Measurements from ENCODE around the gene APBA3. TPM values are rescaled to one million over a fixed set of nuclear protein-coding genes. Genes with fewer than 3 reads are reported as not detected.
A peak's percentile ranks its signal among the peaks of the same experiment; 100 is the strongest.

Gene APBA3
- total and polyA plus RNA-seq, 8 donors, result 6.7 to 27.1 (median 10.5) TPM

DNA sequence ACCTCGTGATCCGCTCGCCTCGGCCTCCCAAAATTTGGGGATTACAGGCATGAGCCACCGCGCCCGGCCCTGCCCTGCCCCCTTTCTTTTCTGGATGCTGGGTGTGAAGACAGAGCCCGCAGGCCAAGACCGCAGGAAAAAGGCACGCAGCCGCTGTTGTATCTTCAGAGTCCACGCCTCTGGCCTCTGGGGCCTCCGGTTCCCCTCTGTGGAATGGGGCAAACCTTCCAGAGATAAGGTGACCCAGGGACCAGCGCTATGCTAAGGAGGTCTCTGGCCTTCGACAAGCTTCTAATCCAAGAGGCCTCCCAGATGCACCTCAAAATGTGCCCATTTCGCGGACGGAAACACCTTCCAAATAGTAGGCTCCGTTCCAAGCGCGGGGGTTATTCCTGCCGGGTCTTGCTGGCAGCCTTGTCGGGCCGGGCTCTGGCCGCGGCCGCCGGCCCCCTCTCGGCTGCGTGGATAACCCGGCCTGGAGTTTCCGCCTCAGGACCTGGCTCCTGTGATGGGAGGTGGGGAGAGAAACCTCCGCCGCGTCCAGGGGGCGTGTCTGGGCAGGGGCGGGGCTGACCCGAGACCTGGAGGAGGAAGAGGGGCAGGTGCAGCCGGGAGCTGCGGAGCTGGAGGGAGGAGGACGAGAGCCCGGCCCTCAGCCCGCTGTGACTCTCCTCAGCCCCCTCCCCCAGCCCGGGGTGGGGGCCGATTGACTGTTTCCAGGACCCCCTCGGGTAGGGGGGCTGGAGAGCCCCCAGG, 40.2 kb downstream of the APBA3 start:
- WGBS, 2 donors, result 17 to 21% methylated on average over 40 to 45 of the region's 46 CpGs
- DNase-seq (peak; percentile 96 to 99 (median 98)), FAIRE-seq (no peak), ATAC-seq (peak; percentile 84 to 94 (median 88))
- TF ChIP-seq, protein P1, sequence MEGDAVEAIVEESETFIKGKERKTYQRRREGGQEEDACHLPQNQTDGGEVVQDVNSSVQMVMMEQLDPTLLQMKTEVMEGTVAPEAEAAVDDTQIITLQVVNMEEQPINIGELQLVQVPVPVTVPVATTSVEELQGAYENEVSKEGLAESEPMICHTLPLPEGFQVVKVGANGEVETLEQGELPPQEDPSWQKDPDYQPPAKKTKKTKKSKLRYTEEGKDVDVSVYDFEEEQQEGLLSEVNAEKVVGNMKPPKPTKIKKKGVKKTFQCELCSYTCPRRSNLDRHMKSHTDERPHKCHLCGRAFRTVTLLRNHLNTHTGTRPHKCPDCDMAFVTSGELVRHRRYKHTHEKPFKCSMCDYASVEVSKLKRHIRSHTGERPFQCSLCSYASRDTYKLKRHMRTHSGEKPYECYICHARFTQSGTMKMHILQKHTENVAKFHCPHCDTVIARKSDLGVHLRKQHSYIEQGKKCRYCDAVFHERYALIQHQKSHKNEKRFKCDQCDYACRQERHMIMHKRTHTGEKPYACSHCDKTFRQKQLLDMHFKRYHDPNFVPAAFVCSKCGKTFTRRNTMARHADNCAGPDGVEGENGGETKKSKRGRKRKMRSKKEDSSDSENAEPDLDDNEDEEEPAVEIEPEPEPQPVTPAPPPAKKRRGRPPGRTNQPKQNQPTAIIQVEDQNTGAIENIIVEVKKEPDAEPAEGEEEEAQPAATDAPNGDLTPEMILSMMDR (IDR thresholded peaks at IDR 0.05), result no peak
- Histone ChIP-seq H3K27me3 (no peaks in the 10 kb centered on the region), H3K4me1 (peaks cover 0 to 10% (median 4%) of the 10 kb centered on the region in 3 donors), H3K4me3 (peak overlapping the region; percentile 19 to 62 (median 41)), H3K36me3 (no peaks in the 10 kb centered on the region), H3K9me3 (no peaks in the 10 kb centered on the region), H3K27ac (no peak overlapping the region)
- intact Hi-C loops (cut with DNase I), result no loop called here

DNA sequence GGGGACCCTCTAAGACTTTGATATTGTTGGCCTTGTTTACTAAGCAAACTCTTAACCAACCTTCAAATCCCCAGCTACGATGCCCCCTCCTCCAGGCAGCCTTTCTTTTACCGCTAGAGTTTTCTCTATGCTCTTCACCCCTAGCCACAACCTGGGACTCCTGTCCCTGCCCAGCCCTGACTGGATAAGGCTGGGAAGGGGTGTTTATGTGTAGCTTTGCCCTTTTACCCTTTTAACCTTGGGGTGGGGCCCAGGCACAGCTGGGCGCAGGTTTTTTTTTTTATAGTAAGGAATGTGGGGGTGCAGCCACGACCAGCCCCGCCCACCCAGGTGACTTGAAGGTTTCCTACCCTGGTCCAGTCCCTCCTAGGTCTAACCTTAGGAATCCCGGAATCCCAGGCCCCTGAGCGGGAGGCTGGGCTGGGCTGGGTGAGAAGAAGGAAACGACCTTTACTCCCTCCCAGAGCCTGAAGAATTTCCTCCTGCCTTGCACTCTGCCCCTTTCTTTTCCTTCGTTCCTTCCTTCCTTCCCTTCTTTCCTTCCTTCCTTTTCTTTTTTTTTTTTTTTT, 41.1 kb downstream of the APBA3 start:
- no peaks in the 10 kb centered on the region for H3K27me3 ChIP-seq
- no peaks in the 10 kb centered on the region for H3K9me3 ChIP-seq
- intact Hi-C loops (cut with DNase I), result no loop called here
- 30 to 34% methylated on average over 9 of the region's 9 CpGs for WGBS, 2 donors
- ATAC-seq (peak in 1 of 4 donors; percentile 14), FAIRE-seq (no peak), DNase-seq (peak in 1 of 6 donors; percentile 49)
- H3K36me3 ChIP-seq, result no peaks in the 10 kb centered on the region
- no peak overlapping the region for H3K4me3 ChIP-seq
- H3K4me1 ChIP-seq, result peaks cover 0 to 7% (median 0%) of the 10 kb centered on the region in 3 donors
- TF ChIP-seq, protein P1 (IDR thresholded peaks at IDR 0.05), result no peak
- H3K27ac ChIP-seq, result no peak overlapping the region

DNA sequence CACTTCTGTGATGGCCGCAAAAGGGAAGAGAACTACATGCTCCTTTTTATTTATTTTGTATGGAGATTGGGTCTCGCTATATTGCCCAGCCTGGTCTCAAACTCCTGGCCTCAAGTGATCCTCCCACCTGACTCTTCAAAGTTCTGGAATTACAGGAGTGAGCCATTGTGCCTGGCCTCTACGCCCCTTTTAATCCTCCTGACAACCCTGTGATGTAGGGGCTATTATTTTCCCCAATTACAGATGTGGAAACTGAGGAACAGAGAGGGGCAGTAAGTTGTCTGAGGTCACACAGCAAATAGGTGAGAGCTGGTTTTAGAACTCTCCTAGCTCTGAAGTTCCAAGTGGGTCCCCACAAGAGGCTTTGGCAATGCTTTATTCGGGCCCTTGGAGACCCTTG, 41.6 kb downstream of the APBA3 start:
- 70 to 92% methylated on average over 4 of the region's 4 CpGs for WGBS, 2 donors
- FAIRE-seq, result no peak
- no peak for ATAC-seq

DNA sequence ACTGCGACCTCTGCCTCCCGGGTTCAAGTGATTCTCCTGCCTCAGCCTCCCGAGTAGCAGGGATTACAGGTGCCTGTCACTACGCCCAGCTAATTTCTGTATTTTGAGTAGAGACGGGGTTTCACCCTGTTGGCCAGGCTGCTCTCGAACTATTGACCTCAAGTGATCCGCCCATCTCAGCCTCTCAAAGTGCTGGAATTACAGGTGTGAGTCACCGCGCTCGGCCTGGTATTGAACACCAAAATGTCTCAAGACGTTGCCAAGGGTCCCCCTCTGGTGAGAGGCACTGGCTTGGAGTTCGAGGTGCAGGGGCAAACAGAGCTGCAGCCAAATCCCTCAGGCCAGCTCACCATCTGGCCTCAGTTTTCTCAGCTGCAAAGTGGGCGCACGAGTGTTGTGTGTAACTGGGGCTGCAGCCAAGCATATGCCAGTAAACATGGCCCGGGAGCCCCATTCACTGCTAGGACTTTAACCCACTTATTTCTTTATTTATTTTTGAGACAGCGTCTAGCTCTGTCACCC, 45.3 kb downstream of the APBA3 start:
- ATAC-seq, result no peak
- no peak overlapping the region for H3K27ac ChIP-seq
- H3K27me3 ChIP-seq, result no peaks in the 10 kb centered on the region
- H3K4me3 ChIP-seq, result no peak overlapping the region
- DNase-seq, result no peak
- 77 to 85% methylated on average over 16 of the region's 16 CpGs for WGBS, 2 donors
- FAIRE-seq, result no peak
- H3K4me1 ChIP-seq, result peaks cover 0 to 10% (median 0%) of the 10 kb centered on the region in 3 donors
- H3K9me3 ChIP-seq, result no peaks in the 10 kb centered on the region
- TF ChIP-seq, protein P1 (IDR thresholded peaks at IDR 0.05), result no peak
- no peaks in the 10 kb centered on the region for H3K36me3 ChIP-seq
- intact Hi-C loops (cut with DNase I), result loop anchor here in 1 of 3 donors (5.0 kb wide), 1 partner anchor 49 kb away; no protein-coding TSS in a partner anchor

More for the DNA sequence above, 41.6 kb downstream of the APBA3 start:
- no peak overlapping the region for H3K27ac ChIP-seq
- peaks cover 0 to 7% (median 0%) of the 10 kb centered on the region in 3 donors for H3K4me1 ChIP-seq
- intact Hi-C loops (cut with DNase I), result loop anchor here in 1 of 3 donors (5.0 kb wide), 1 partner anchor 53 kb away; no protein-coding TSS in a partner anchor
- H3K27me3 ChIP-seq, result no peaks in the 10 kb centered on the region
- no peak for DNase-seq
- TF ChIP-seq, protein P1 (IDR thresholded peaks at IDR 0.05), result no peak
- no peak overlapping the region for H3K4me3 ChIP-seq
- H3K9me3 ChIP-seq, result no peaks in the 10 kb centered on the region
- no peaks in the 10 kb centered on the region for H3K36me3 ChIP-seq

Data from pancreas (tissue), 10 donors.